Measurements from ENCODE around the gene STX19.

Gene STX19

DNA sequence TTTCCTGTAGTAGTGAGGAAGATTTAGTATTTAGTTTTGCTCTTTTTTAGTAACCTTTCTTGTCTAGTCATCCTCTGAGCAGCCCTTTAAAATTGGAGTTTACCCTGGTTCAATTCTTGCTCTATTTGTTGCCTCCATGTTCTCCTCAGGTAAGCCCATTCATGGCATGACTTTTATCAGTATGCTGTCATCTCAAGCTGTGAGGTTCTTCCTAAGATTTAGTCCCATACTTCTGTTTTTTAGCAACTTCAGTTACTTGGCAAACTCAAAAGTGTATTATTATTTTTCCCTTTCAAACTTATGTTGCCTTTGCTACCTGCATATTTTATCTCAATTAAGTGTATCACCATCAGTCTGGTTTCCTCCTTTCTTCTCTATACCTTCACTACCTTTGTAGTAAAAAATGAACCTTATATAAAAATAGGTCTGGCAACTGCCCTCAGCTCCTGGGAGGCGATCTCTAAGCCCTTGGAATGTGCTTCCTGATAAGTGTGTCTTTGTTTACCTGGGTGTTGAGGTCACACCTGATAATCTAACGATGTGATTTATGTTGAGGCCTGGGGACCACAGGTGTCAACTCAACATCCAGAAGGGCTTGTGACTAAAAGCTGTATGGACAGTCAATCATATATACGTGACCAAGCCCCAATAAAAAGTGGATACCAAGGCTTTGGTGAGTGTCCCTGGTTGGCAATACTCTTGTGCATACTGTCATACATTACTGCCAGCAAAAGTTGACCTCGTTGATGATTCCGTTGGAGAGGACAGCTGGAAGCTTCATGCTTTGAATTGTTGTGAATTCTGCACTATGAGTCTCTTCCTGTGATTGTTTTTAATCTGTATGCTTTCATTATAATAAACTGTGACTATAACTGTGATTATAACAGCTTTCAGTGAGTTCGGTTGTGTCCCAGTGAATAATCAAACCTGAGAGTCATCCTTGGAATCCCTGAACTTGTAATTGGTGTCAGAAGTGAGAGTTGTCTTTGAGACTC is 38.4 kb upstream of the STX19 start:
- Histone ChIP-seq H3K27ac (no peak overlapping the region), H3K4me3 (ENCODE audit: low read depth, low read length) (no peak overlapping the region), H3K27me3 (replicated peaks) (no peaks in the 10 kb centered on the region), H3K36me3 (replicated peaks) (no peaks in the 10 kb centered on the region)
- no peak for TF ChIP-seq CTCF (IDR thresholded peaks at IDR 0.05; ENCODE audit: low read depth, low read length, missing control alignments)
- in situ Hi-C loops (cut with HindIII; ENCODE audit: low pct_ligation_motif_present, low sequenced_read_pairs), result no loop called here
- no peak for DNase-seq

GRCh38 chr3:94065819-94066480 is 37.6 kb upstream of the STX19 start:
- no peak for DNase-seq
- H3K4me3 ChIP-seq (ENCODE audit: low read depth, low read length), result no peak overlapping the region
- H3K27ac ChIP-seq, result no peak overlapping the region
- no peaks in the 10 kb centered on the region for H3K27me3 ChIP-seq (replicated peaks)
- no peak for TF ChIP-seq CTCF (IDR thresholded peaks at IDR 0.05; ENCODE audit: low read depth, low read length, missing control alignments)
- in situ Hi-C loops (cut with HindIII; ENCODE audit: low pct_ligation_motif_present, low sequenced_read_pairs), result no loop called here
- no peaks in the 10 kb centered on the region for H3K36me3 ChIP-seq (replicated peaks)

DNA sequence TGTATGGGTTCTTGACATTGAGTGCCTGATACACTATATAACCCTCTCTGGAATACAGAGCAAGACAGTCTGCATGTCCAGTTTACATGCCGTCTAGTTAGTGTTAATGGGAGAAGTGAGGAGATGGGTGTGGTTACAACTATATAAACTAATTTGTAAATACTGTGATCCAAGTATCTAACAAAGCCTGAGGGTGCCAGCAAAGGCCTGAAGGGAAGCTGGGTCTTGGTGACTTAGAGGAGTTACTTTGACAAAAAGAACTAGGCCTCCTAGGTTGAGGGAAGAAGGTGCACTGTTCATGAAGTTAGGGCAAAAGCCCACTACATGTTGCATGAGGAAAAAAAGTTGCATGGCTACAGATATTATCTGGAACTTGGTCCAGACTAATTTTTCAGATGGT is 36.7 kb upstream of the STX19 start:
- no peak for DNase-seq
- Histone ChIP-seq H3K27ac (no peak overlapping the region), H3K27me3 (replicated peaks) (no peaks in the 10 kb centered on the region), H3K4me3 (ENCODE audit: low read depth, low read length) (no peak overlapping the region), H3K36me3 (replicated peaks) (no peaks in the 10 kb centered on the region)
- in situ Hi-C loops (cut with HindIII; ENCODE audit: low pct_ligation_motif_present, low sequenced_read_pairs), result no loop called here
- TF ChIP-seq CTCF (IDR thresholded peaks at IDR 0.05; ENCODE audit: low read depth, low read length, missing control alignments), result no peak

- TF ChIP-seq CTCF (IDR thresholded peaks at IDR 0.05; ENCODE audit: low read depth, low read length, missing control alignments), result no peak
- no peaks in the 10 kb centered on the region for H3K36me3 ChIP-seq (replicated peaks)
- no peaks in the 10 kb centered on the region for H3K27me3 ChIP-seq (replicated peaks)
- H3K4me3 ChIP-seq (ENCODE audit: low read depth, low read length), result no peak overlapping the region
- no peak overlapping the region for H3K27ac ChIP-seq
- DNase-seq, result no peak
- in situ Hi-C loops (cut with HindIII; ENCODE audit: low pct_ligation_motif_present, low sequenced_read_pairs), result no loop called here
These were observed 36.0 kb upstream of the STX19 start for GRCh38 chr3:94064243-94064860.

DNA sequence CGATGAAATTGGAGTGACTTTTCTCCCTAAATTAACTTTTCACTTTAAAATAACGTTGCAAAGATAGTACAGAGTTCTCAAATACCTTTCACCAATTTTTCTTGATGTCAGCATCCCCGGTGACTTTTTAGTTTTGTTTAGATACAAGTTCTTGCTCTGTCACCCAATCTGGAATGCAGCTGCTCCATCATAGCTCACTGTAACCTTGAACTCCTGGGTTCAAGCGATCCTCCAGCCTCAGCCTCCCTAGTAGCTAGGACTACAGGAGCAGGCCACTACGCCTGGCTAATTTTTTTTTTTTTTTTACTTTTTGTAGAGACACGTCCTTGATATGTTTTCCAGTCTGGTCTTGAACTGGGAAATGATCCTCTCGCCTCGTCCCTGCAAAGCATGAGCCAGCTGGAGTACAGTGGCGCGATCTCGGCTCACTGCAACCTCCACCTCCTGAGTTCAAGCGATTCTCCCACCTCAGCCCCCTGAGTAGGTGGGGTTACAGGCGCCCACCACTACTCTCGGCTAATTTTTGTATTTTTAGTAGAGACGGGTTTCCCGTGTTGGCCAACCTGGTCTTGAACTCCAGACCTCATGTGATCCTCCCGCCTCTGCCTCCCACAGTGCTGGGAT is 35.2 kb upstream of the STX19 start:
- in situ Hi-C loops (cut with HindIII; ENCODE audit: low pct_ligation_motif_present, low sequenced_read_pairs), result no loop called here
- Histone ChIP-seq H3K27ac (peak overlapping the region; percentile 99), H3K4me3 (ENCODE audit: low read depth, low read length) (peak overlapping the region; percentile 70), H3K27me3 (replicated peaks) (no peaks in the 10 kb centered on the region), H3K36me3 (replicated peaks) (no peaks in the 10 kb centered on the region)
- no peak for DNase-seq
- no peak for TF ChIP-seq CTCF (IDR thresholded peaks at IDR 0.05; ENCODE audit: low read depth, low read length, missing control alignments)
